Left lung (tissue), 10 donors: ENCODE data around the gene LURAP1L. TPM values are rescaled to one million over a fixed set of nuclear protein-coding genes. Genes with fewer than 3 reads are reported as not detected.
A peak's percentile ranks its signal among the peaks of the same experiment; 100 is the strongest.

Experiments used
- ATAC-seq: fragments of 200-7000 bp; cut with Tn5 transposase; one replicate; pipeline ENCODE4 v1.9.1; 2020; ENCODE audit warnings: moderate library complexity
- DNase-seq, 4 donors: peaks; one replicate each; pipeline ENCODE4 v3.0.0-alpha.2; 2013 to 2020
- H3K27ac ChIP-seq, 2 donors: fragments of 200-600 bp; sonication (generic) in 1 of 2; one replicate each; pipeline versions ENCODE4 v1.5.0 to v1.8.0; 2020 to 2021
- H3K27me3 ChIP-seq, 2 donors: fragments of 200-600 bp; sonication (generic) in 1 of 2; one replicate each; pipeline versions ENCODE4 v1.5.0 to v1.8.0; 2020 to 2021
- H3K36me3 ChIP-seq, 2 donors: fragments of 200-600 bp; sonication (generic) in 1 of 2; one replicate each; pipeline versions ENCODE4 v1.5.0 to v1.8.0; 2020 to 2021
- H3K4me1 ChIP-seq, 2 donors: fragments of 200-600 bp; one replicate each; pipeline ENCODE4 v1.8.0; 2021
- H3K4me3 ChIP-seq, 2 donors: fragments of 200-600 bp; sonication (generic) in 1 of 2; one replicate each; pipeline versions ENCODE4 v1.5.0 to v1.8.0; 2020 to 2021; ENCODE audit warnings: mild to moderate bottlenecking in 1 of 2
- H3K9me3 ChIP-seq, 2 donors: fragments of 200-600 bp; sonication (generic) in 1 of 2; one replicate each; pipeline versions ENCODE4 v1.5.0 to v1.8.0; 2020 to 2021
- intact Hi-C, 2 donors: fragments of 100-400 bp; cut with DNase I; formaldehyde crosslinking; loops; one replicate each; pipeline versions ENCODE4 v1.11.2 to v1.14.2; 2022
- polyA plus RNA-seq, 6 donors: library from polyadenylated mRNA; unstranded; fragments of 120-200 nt; gene quantifications; one replicate each; pipeline ENCODE4 v1.2.1, GENCODE V29; 2013; ENCODE audit not compliant: insufficient read length in 6 of 6
- total RNA-seq, 2 donors: library from RNA; stranded (reverse); fragmentation: NEBNext Ultra II Directional; extraction: Animal tissue kit (Norgen Biotek cat#: 25700); gene quantifications; one replicate each; pipeline ENCODE4 v1.2.1, GENCODE V29; 2021
- TF ChIP-seq, protein P1 (sequence below), 2 donors: fragments of 200-600 bp; sonication (generic) in 1 of 2; IDR thresholded peaks; one replicate each; pipeline versions ENCODE4 v1.5.0 to v1.8.0; 2021; ENCODE audit warnings: antibody characterized with exemption in 2 of 2
- donor health status: DM: no; HTN: yes; CAD: no.
- donor health status: DM: no; HTN: no; CAD: no.

LURAP1L gene
- total and polyA plus RNA-seq, 8 donors: 37.7 to 83.9 (median 61.6) TPM

DNA sequence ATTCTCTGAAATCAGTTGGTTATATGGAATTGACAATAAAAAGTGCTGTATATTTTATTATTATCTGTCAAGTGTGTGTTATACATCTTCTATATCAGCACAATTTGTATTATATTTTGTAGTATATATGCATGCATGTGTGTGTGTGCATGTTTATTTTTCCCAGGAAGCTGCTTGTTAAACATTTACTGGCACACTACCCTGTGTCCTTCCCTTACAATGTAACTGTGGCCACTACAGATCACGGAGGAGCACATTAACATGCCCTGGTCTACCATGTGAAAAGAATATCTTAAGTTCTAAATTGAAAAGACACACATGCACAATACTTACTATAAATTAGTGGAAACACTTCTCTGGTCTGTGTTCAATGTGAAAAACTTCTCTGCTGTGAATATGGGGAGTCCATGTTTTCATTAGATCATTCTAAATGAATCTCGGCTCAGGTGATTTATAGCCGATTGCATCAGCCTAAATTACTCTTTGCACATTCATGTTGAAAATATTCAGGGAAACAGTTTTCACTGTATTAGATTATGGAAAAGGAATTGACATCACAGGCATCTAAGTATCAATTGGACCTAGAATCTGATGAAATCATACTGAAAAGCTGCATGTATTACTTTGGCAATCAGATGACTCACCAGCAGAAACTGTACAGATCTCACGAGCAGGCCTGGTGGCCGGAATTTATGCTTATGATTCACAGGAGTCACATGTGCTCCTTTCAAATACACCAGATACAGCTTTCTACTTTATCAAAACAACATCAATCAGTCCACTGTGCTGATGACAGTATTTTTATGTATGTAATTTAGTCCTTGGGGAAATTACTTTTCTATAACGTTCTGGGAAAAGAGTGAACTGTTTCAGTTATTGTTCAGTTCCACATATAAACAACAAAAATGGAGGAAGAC is 39.4 kb downstream of the LURAP1L start:
- Histone ChIP-seq H3K4me3 (no peak overlapping the region), H3K4me1 (peaks cover 5 to 12% of the 10 kb centered on the region in 2 donors), H3K9me3 (no peaks in the 10 kb centered on the region), H3K27ac (peak overlapping the region; percentile 72 to 81), H3K27me3 (no peaks in the 10 kb centered on the region), H3K36me3 (no peaks in the 10 kb centered on the region)
- TF ChIP-seq, protein P1, sequence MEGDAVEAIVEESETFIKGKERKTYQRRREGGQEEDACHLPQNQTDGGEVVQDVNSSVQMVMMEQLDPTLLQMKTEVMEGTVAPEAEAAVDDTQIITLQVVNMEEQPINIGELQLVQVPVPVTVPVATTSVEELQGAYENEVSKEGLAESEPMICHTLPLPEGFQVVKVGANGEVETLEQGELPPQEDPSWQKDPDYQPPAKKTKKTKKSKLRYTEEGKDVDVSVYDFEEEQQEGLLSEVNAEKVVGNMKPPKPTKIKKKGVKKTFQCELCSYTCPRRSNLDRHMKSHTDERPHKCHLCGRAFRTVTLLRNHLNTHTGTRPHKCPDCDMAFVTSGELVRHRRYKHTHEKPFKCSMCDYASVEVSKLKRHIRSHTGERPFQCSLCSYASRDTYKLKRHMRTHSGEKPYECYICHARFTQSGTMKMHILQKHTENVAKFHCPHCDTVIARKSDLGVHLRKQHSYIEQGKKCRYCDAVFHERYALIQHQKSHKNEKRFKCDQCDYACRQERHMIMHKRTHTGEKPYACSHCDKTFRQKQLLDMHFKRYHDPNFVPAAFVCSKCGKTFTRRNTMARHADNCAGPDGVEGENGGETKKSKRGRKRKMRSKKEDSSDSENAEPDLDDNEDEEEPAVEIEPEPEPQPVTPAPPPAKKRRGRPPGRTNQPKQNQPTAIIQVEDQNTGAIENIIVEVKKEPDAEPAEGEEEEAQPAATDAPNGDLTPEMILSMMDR (IDR thresholded peaks at IDR 0.05): peak; percentile 12 to 26
- peak in 2 of 4 donors; percentile 35 to 76 for DNase-seq
- ATAC-seq: peak; percentile 71
- intact Hi-C loops: no loop called here

DNA sequence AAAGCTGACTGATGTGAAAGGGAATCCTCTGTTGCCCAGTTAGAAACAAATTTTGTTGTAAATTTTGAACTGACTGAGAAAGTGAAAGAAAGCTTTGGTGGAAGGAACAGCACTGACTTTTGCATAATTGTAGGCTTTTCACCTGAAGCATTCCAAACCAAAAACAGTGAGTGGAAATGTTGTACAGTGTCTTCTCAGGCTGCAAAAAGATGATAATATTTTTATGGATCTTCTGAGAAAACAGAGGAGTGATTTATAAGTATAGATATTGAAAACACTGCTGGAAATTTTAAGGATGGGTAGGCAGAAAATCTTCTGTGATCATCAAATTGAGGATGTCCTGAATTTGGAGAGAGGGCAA is 40.0 kb downstream of the LURAP1L start:
- intact Hi-C loops: no loop called here
- TF ChIP-seq, protein P1 (IDR thresholded peaks at IDR 0.05): no peak
- ATAC-seq (no peak), DNase-seq (no peak)
- no peaks in the 10 kb centered on the region for H3K9me3 ChIP-seq
- peaks cover 5 to 12% of the 10 kb centered on the region in 2 donors for H3K4me1 ChIP-seq
- H3K27me3 ChIP-seq: no peaks in the 10 kb centered on the region
- no peaks in the 10 kb centered on the region for H3K36me3 ChIP-seq
- H3K27ac ChIP-seq: peak overlapping the region; percentile 72 to 81
- no peak overlapping the region for H3K4me3 ChIP-seq

DNA sequence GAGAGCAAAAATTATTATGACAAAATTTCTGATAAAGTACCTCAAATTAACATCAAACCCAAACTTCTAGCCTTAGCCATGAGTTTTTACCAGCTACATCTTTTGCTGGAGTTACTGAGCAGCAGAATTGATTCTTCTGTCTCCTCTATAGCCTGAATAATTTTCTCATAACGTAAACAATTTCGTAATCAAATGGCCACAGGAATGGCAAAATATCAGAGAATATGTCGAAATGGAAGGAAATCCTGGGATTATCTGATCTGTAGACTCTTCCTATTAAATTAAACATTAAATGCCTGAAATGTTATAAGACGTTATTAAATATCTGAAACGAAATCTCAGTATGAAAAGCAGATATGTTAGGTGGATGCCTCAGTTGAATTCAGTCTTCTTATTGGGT is 41.1 kb downstream of the LURAP1L start:
- H3K36me3 ChIP-seq: no peaks in the 10 kb centered on the region
- DNase-seq: peak in 1 of 4 donors; percentile 56
- no peak overlapping the region for H3K4me3 ChIP-seq
- ATAC-seq: no peak
- peaks cover 5 to 12% of the 10 kb centered on the region in 2 donors for H3K4me1 ChIP-seq
- no peaks in the 10 kb centered on the region for H3K27me3 ChIP-seq
- TF ChIP-seq, protein P1 (IDR thresholded peaks at IDR 0.05): no peak
- no peak overlapping the region for H3K27ac ChIP-seq
- intact Hi-C loops: no loop called here
- no peaks in the 10 kb centered on the region for H3K9me3 ChIP-seq

DNA sequence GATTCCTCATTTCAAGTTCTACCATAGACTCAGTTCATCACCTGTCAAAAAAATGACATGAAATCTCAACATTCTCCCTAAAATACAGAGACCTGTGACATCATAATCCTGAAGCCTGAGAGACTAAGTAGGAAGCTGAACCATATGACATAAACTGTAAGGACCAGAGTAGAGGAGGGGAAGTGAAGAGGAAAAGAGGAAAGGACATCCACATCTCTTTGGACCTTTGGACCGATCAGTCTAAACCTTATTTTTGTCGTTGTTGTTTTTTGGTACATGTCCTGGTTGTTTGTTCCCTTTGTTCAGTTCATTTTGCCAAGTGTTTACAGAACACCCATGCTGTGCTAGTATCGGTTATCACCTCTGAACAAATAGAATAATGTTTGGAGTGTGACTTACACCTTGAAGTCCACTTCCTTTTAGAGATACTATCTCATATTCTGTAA is 41.9 kb downstream of the LURAP1L start:
- Histone ChIP-seq H3K27me3 (no peaks in the 10 kb centered on the region), H3K9me3 (no peaks in the 10 kb centered on the region), H3K36me3 (no peaks in the 10 kb centered on the region), H3K4me1 (peaks cover 5 to 12% of the 10 kb centered on the region in 2 donors), H3K27ac (peak overlapping the region in 1 of 2 donors; percentile 26), H3K4me3 (no peak overlapping the region)
- ATAC-seq (no peak), DNase-seq (no peak)
- TF ChIP-seq, protein P1 (IDR thresholded peaks at IDR 0.05): no peak
- intact Hi-C loops: no loop called here

DNA sequence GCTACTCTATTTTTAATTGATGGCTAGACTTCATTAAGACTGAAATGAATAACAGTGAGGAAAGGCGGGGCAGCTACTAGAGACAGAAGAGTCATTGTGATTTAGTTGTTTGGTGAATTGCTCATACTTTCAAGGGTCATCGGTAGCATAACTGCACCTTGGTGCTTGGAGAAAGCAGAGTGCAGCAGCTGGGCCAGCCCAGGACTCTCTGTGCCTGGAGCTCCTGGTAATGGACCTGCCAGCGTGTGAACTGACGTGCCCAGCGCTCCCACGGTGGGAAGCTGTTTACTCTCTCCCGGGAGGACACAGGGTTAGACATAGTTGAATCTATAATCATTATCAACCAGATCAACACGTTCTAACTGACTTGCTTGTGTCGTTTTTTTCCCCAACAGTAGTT is 42.9 kb downstream of the LURAP1L start:
- TF ChIP-seq, protein P1 (IDR thresholded peaks at IDR 0.05): no peak
- no peaks in the 10 kb centered on the region for H3K36me3 ChIP-seq
- H3K4me1 ChIP-seq: peaks cover 5 to 12% of the 10 kb centered on the region in 2 donors
- ATAC-seq (peak; percentile 85), DNase-seq (peak in 2 of 4 donors; percentile 56 to 84)
- no peak overlapping the region for H3K4me3 ChIP-seq
- intact Hi-C loops: no loop called here
- no peaks in the 10 kb centered on the region for H3K9me3 ChIP-seq
- peak overlapping the region; percentile 58 to 75 for H3K27ac ChIP-seq
- H3K27me3 ChIP-seq: no peaks in the 10 kb centered on the region
